Panc1 (cell line): Measurements from ENCODE around the gene DPH1. TPM values are rescaled to one million over a fixed set of nuclear protein-coding genes. Genes with fewer than 3 reads are reported as not detected.

ENCODE experiments used
- ATAC-seq: fragments of 200-7000 bp; cut with Tn5 transposase; 2 replicates; pipeline ENCODE4 v1.9.1; 2020; ENCODE audit warnings: mild to moderate bottlenecking, moderate library complexity
- BruUV-seq: library from RNA; stranded (reverse); fragments of 400-500 nt; replicated peaks from 2 replicates; lab custom pipeline; 2021; lab: Mats Ljungman, UMichigan
- CTCF ChIA-PET: fragments of 300-600 bp; sonication (Branson Sonifier 250); formaldehyde crosslinking; loops from one replicate; lab custom pipeline; 2022; ENCODE audit warnings: antibody characterized with exemption; lab: Charles Lee
- POLR2A ChIA-PET: fragments of 300-600 bp; sonication (Branson Sonifier 250); formaldehyde crosslinking; loops from one replicate; lab custom pipeline; 2022; ENCODE audit warnings: antibody characterized with exemption; lab: Charles Lee
- DNase-seq: peaks from one replicate; pipeline ENCODE4 v3.0.0-alpha.2; 2010; ENCODE audit warnings: low read depth, low spot score
- H3K27ac ChIP-seq: 2 replicates; pipeline ENCODE4 v1.5.1; 2011; ENCODE audit warnings: mild to moderate bottlenecking, low read length, inconsistent platforms
- H3K27me3 ChIP-seq: fragments of 200-500 bp; sonication (Bioruptor generic); 2 replicates; pipeline ENCODE4 v1.6.0; 2014; ENCODE audit warnings: low read length, inconsistent platforms; ENCODE audit not compliant: control insufficient read depth, insufficient read depth
- H3K36me3 ChIP-seq: fragments of 200-500 bp; sonication (Bioruptor generic); 2 replicates; pipeline ENCODE4 v1.5.1; 2014; ENCODE audit warnings: inconsistent platforms, mild to moderate bottlenecking, low read length, moderate library complexity; ENCODE audit not compliant: control insufficient read depth, insufficient read depth
- H3K4me1 ChIP-seq: 2 replicates; pipeline ENCODE4 v1.5.1; 2011; ENCODE audit warnings: inconsistent platforms, mild to moderate bottlenecking, low read length, moderate library complexity; ENCODE audit not compliant: control insufficient read depth, insufficient read depth
- H3K4me3 ChIP-seq, 2 experiments: 2 replicates each; pipeline ENCODE4 v1.5.1; 2011 to 2012; ENCODE audit warnings: low read depth in 2 of 2, low read length in 2 of 2, mild to moderate bottlenecking in 2 of 2, inconsistent platforms in 1 of 2, moderate library complexity in 1 of 2
- H3K9me3 ChIP-seq: fragments of 200-500 bp; sonication (Bioruptor generic); 2 replicates; pipeline ENCODE4 v1.5.1; 2014; ENCODE audit warnings: low read depth, mild to moderate bottlenecking, inconsistent platforms, low read length, moderate library complexity; ENCODE audit not compliant: control insufficient read depth, insufficient read depth
- POLR2AphosphoS5 ChIP-seq: IDR thresholded peaks from 2 replicates; pipeline ENCODE4 v1.6.1; 2012; ENCODE audit warnings: mild to moderate bottlenecking, low read depth, low read length, moderate library complexity
- SIN3A ChIP-seq: IDR thresholded peaks from 2 replicates; pipeline ENCODE4 v1.6.1; 2012; ENCODE audit warnings: low read depth, mild to moderate bottlenecking, low read length, moderate library complexity, borderline replicate concordance; ENCODE audit not compliant: insufficient read depth
- TCF7L2 ChIP-seq: IDR thresholded peaks from 2 replicates; pipeline ENCODE4 v1.6.1; 2011; ENCODE audit warnings: mild to moderate bottlenecking, low read depth, low read length, inconsistent platforms
- in situ Hi-C: cut with HindIII; loops from 2 replicates; pipeline ENCODE4 v1.10.0; 2016; ENCODE audit warnings: low sequenced_read_pairs, low pct_unique_long_range_greater_than_20kb
- intact Hi-C: fragments of 100-400 bp; cut with micrococcal nuclease; formaldehyde crosslinking; loops from one replicate; pipeline ENCODE4 v1.10.0; 2022; ENCODE audit not compliant: unreplicated experiment
- total RNA-seq: library from RNA; stranded (reverse); gene quantifications from one replicate; pipeline ENCODE4 v1.2.1, GENCODE V29; 2021; ENCODE audit not compliant: unreplicated experiment
- TF ChIP-seq, protein P1 (sequence below), 2 experiments: IDR thresholded peaks; 2 replicates each; pipeline ENCODE4 v1.6.1; 2011 to 2012; ENCODE audit warnings: low read depth in 2 of 2, control low read depth in 1 of 2, low read length in 1 of 2, mild to moderate bottlenecking in 1 of 2, moderate library complexity in 1 of 2; ENCODE audit not compliant: insufficient read depth in 1 of 2

The DPH1 gene
- total RNA-seq, 1 experiment from 2014 or later, result 24.3 TPM

DNA sequence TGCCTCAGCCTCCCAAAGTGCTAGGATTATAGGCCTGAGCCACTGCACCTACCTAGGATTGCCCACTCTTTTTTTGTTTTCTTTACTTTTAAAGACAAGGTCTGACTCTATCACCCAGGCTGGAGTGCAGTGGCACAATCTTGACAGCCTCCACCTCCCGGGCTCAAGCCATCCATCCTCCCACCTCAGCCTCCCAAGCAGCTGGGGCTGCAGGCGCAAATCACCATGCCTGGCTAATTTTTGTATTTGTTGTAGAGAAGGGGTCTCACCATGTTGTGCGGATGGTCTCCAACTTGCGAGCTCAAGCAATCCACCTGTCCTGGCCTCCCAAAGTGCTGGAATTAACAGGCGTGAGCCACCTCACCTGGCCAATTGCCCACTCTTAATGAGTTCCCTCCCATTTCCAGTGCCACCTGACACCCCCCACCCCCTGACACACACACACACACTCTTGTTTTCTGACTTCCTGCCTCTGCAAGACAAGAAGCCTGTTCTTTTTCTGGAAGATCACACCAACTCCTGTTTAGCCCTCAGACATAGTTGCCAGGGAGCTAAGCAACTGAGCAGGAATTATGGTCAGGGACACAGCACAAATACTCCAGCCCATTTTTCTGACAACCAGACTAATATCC lies 14.4 kb downstream of the DPH1 start:
- Histone ChIP-seq H3K4me1 (peaks cover 17% of the 10 kb centered on the region), H3K9me3 (no peaks in the 10 kb centered on the region), H3K27ac (no peak overlapping the region), H3K27me3 (no peaks in the 10 kb centered on the region), H3K4me3 (no peak overlapping the region), H3K36me3 (0 out of 2 replicates have a peak, but pooled peaks cover 3% of the 10 kb centered on the region)
- DNase-seq (no peak), ATAC-seq (no peak)
- POLR2A ChIA-PET, result interaction anchor here (0.6 kb wide), 2 partner anchors 43 to 102 kb away, joined by 4 to 5 read pairs; no protein-coding TSS in a partner anchor
- intact Hi-C loops, result no loop called here
- CTCF ChIA-PET, result interaction anchor here (0.6 kb wide), 1 partner anchor 54 kb away, joined by 7 read pairs; no protein-coding TSS in a partner anchor
- no TSS peak for BruUV-seq
- TF ChIP-seq POLR2AphosphoS5 (no peak), TCF7L2 (no peak)
- TF ChIP-seq, protein P1, sequence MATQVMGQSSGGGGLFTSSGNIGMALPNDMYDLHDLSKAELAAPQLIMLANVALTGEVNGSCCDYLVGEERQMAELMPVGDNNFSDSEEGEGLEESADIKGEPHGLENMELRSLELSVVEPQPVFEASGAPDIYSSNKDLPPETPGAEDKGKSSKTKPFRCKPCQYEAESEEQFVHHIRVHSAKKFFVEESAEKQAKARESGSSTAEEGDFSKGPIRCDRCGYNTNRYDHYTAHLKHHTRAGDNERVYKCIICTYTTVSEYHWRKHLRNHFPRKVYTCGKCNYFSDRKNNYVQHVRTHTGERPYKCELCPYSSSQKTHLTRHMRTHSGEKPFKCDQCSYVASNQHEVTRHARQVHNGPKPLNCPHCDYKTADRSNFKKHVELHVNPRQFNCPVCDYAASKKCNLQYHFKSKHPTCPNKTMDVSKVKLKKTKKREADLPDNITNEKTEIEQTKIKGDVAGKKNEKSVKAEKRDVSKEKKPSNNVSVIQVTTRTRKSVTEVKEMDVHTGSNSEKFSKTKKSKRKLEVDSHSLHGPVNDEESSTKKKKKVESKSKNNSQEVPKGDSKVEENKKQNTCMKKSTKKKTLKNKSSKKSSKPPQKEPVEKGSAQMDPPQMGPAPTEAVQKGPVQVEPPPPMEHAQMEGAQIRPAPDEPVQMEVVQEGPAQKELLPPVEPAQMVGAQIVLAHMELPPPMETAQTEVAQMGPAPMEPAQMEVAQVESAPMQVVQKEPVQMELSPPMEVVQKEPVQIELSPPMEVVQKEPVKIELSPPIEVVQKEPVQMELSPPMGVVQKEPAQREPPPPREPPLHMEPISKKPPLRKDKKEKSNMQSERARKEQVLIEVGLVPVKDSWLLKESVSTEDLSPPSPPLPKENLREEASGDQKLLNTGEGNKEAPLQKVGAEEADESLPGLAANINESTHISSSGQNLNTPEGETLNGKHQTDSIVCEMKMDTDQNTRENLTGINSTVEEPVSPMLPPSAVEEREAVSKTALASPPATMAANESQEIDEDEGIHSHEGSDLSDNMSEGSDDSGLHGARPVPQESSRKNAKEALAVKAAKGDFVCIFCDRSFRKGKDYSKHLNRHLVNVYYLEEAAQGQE (IDR thresholded peaks at IDR 0.05; ENCODE audit: insufficient read depth in 1 of 2, low read depth in 2 of 2, low read length in 1 of 2), result no peak
- in situ Hi-C loops, result no loop called here

DNA sequence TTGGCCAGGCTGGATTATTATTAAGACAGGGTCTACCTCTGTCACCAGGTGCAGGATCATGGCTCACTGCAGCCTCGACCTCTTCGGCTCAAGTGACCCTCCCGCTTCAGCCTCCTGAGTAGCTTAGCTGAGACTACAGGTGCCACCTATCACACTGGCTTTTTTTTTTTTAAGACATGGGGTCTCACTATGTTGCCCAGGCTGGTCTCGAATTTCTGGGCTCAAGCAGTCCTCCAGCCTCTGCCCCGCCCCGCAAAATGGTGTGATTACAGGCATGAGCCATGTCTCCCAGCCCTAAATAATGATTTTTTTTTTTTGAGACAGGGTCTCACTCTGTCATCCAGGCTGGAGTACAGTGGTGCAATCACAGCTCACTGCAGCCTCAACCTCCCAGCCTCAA lies 17.6 kb downstream of the DPH1 start:
- ATAC-seq, result no peak
- no peak overlapping the region for H3K4me3 ChIP-seq
- no peak overlapping the region for H3K27ac ChIP-seq
- H3K27me3 ChIP-seq, result no peaks in the 10 kb centered on the region
- intact Hi-C loops (no loop called here), in situ Hi-C loops (no loop called here)
- no peak for TF ChIP-seq POLR2AphosphoS5
- H3K9me3 ChIP-seq, result no peaks in the 10 kb centered on the region
- DNase-seq, result no peak
- POLR2A ChIA-PET, result no interaction called here
- no TSS peak for BruUV-seq
- no peaks in the 10 kb centered on the region for H3K36me3 ChIP-seq
- peaks cover 14% of the 10 kb centered on the region for H3K4me1 ChIP-seq
- CTCF ChIA-PET, result no interaction called here

DNA sequence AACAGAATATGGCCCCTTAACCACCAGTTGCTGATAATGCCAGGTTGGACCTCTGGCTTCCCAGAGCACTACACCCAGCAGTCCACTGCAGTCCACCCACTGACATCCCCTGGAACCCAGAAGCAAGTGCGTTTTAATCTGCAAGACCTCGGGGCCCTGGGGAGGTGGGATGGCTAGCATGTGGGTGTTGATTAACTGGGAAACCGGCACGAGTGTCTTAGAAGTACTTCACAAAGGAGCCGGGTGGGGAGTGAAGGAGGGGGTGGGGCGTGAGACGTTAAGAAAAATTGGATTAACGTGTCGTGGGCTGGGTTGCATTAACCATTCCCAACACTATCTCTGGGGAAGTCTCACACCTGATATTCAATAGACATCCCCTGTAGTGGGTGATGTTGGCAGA lies 18.9 kb downstream of the DPH1 start:
- CTCF ChIA-PET, result no interaction called here
- POLR2A ChIA-PET, result interaction anchor here (0.6 kb wide), 1 partner anchor 11 kb away, joined by 3 read pairs; no protein-coding TSS in a partner anchor
- DNase-seq (no peak), ATAC-seq (no peak)
- Histone ChIP-seq H3K9me3 (no peaks in the 10 kb centered on the region), H3K27ac (no peak overlapping the region; the same call in 1 of the 2 replicates), H3K36me3 (no peaks in the 10 kb centered on the region), H3K27me3 (no peaks in the 10 kb centered on the region), H3K4me3 (peak overlapping the region; percentile 65 to 74), H3K4me1 (peaks cover 4% of the 10 kb centered on the region; the same call in 1 of the 2 replicates)
- intact Hi-C loops (no loop called here), in situ Hi-C loops (no loop called here)
- TSS peak; percentile 75 for BruUV-seq
- no peak for TF ChIP-seq SIN3A
- TF ChIP-seq, protein P1 (IDR thresholded peaks at IDR 0.05; ENCODE audit: insufficient read depth in 1 of 2, low read depth in 2 of 2, low read length in 1 of 2), result no peak
